HL-60 (cell line): ENCODE data around the gene NFIX.

ENCODE experiments used
- CTCF ChIP-seq: IDR thresholded peaks from one replicate; pipeline ENCODE4 v1.5.1; 2011; ENCODE audit warnings: low read length, control low read depth, inconsistent platforms; ENCODE audit not compliant: insufficient read depth
- GABPA ChIP-seq: IDR thresholded peaks from 2 replicates; pipeline ENCODE4 v1.6.1; 2012; ENCODE audit warnings: low read depth
- POLR2AphosphoS5 ChIP-seq: IDR thresholded peaks from 2 replicates; pipeline ENCODE4 v1.6.1; 2012; ENCODE audit warnings: low read depth
- REST ChIP-seq: IDR thresholded peaks from 2 replicates; pipeline ENCODE4 v1.6.1; 2012; ENCODE audit warnings: low read depth; ENCODE audit not compliant: insufficient replicate concordance
- SPI1 ChIP-seq: IDR thresholded peaks from 2 replicates; pipeline ENCODE4 v1.6.1; 2012; ENCODE audit warnings: low read depth, mild to moderate bottlenecking, borderline replicate concordance

- TF ChIP-seq CTCF (no peak), REST (no peak), POLR2AphosphoS5 (no peak), GABPA (no peak), SPI1 (no peak)
These were observed 15.3 kb upstream of the NFIX start for GRCh38 chr19:12979974-12980373.
